HG03460 (cell line): ENCODE measurements around the gene OR10Z1.

Experiments used
- ATAC-seq: cut with Tn5 transposase; IDR thresholded peaks from one replicate; pipeline ENCODE4 v1.9.1; 2021; ENCODE audit not compliant: unreplicated experiment

OR10Z1 gene

GRCh38 chr1:158604968-158605367 is at the start of gene OR10Z1:
TSS of gene OR10Z1 (plus strand) at chr1:158605268. CDS start at chr1:158606439, 1,171 bp downstream.
- no peak for ATAC-seq

GRCh38 chr1:158559696-158560095 is 45.4 kb upstream of the OR10Z1 start:
- no peak for ATAC-seq

- ATAC-seq: no peak
These were observed 41.2 kb upstream of the OR10Z1 start for GRCh38 chr1:158563853-158564252.

- ATAC-seq: no peak
These were observed 40.5 kb upstream of the OR10Z1 start for GRCh38 chr1:158564608-158565007.

- ATAC-seq: no peak
These were observed 34.6 kb upstream of the OR10Z1 start, which contains the start of gene OR6P1 for GRCh38 chr1:158570480-158570879. TSS of gene OR6P1 (minus strand) at chr1:158570580. CDS start at chr1:158563604, 6,976 bp downstream.

- no peak for ATAC-seq
These were observed 32.8 kb upstream of the OR10Z1 start for GRCh38 chr1:158572226-158572625.

GRCh38 chr1:158577561-158577960 is 27.5 kb upstream of the OR10Z1 start:
- ATAC-seq: no peak

GRCh38 chr1:158579733-158580132 is 25.3 kb upstream of the OR10Z1 start, which contains the start of gene OR10X1:
TSS of gene OR10X1 (minus strand) at chr1:158579899. CDS start at chr1:158579899, 0 bp downstream.
- ATAC-seq: no peak

- ATAC-seq: no peak
These were observed 21.1 kb upstream of the OR10Z1 start for GRCh38 chr1:158583962-158584361.

GRCh38 chr1:158586942-158587341 is 18.1 kb upstream of the OR10Z1 start:
- no peak for ATAC-seq

- ATAC-seq: no peak
These were observed 4.3 kb upstream of the OR10Z1 start for GRCh38 chr1:158600735-158601134.

- ATAC-seq: no peak
These were observed 2.2 kb downstream of the OR10Z1 start for GRCh38 chr1:158607296-158607695.

- no peak for ATAC-seq
These were observed 6.8 kb downstream of the OR10Z1 start for GRCh38 chr1:158611916-158612315.

- no peak for ATAC-seq
These were observed 8.7 kb downstream of the OR10Z1 start for GRCh38 chr1:158613764-158614163.

GRCh38 chr1:158638146-158638545 is 33.1 kb downstream of the OR10Z1 start:
- no peak for ATAC-seq

- ATAC-seq: no peak
These were observed 33.8 kb downstream of the OR10Z1 start for GRCh38 chr1:158638904-158639303.

- ATAC-seq: no peak
These were observed 39.4 kb downstream of the OR10Z1 start for GRCh38 chr1:158644449-158644848.

GRCh38 chr1:158646465-158646864 is 41.4 kb downstream of the OR10Z1 start:
- ATAC-seq: no peak

GRCh38 chr1:158649052-158649451 is 44.0 kb downstream of the OR10Z1 start:
- ATAC-seq: no peak

GRCh38 chr1:158652721-158653334 is 47.8 kb downstream of the OR10Z1 start:
- no peak for ATAC-seq

- ATAC-seq: no peak
These were observed 49.0 kb downstream of the OR10Z1 start for GRCh38 chr1:158654086-158654485.

GRCh38 chr1:158654571-158654970 is 49.5 kb downstream of the OR10Z1 start:
- ATAC-seq: no peak
